ENCODE results near the gene WDR37.
"Not testable (repeated sequence)": the region's sequence is repeated elsewhere in the genome, so short reads cannot be mapped to it uniquely, and the experiment has no call there.

WDR37 gene

GRCh38 chr10:1064964-1065247 lies 8.7 kb downstream of the WDR37 start:
- in situ Hi-C loops (cut with HindIII; ENCODE audit: low sequenced_read_pairs) = no loop called here

DNA sequence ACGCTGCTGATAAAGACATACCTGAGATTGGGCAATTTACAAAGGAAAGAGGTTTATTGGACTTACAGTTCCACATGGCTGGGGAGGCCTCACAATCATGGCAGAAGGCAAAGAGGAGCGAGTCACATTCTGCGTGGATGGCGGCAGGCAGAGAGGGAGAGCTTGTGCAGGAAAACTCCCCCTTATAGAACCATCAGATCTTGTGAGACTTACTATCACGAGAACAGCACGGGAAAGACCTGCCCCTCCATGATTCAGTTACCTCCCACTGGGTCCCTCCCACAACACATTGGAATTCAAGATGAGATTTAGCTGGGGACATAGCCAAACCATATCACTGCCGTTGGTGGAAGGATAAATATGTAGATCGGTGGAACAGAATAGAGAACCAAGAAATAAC lies 10.5 kb downstream of the WDR37 start:
- DNase-seq (ENCODE audit: low read depth); H3K4me3 ChIP-seq (ENCODE audit: low read depth, low read length); in situ Hi-C loops (cut with HindIII; ENCODE audit: low sequenced_read_pairs): not testable (repeated sequence)

More at GRCh38 chr10:1064964-1065247, 8.7 kb downstream of the WDR37 start:
- DNase-seq (ENCODE audit: low read depth) = no peak
- TF ChIP-seq CTCF (IDR thresholded peaks at IDR 0.05; ENCODE audit: low read depth, low read length, missing control alignments) = no peak
- H3K4me3 ChIP-seq (ENCODE audit: low read depth, low read length) = no peak overlapping the region

DNA sequence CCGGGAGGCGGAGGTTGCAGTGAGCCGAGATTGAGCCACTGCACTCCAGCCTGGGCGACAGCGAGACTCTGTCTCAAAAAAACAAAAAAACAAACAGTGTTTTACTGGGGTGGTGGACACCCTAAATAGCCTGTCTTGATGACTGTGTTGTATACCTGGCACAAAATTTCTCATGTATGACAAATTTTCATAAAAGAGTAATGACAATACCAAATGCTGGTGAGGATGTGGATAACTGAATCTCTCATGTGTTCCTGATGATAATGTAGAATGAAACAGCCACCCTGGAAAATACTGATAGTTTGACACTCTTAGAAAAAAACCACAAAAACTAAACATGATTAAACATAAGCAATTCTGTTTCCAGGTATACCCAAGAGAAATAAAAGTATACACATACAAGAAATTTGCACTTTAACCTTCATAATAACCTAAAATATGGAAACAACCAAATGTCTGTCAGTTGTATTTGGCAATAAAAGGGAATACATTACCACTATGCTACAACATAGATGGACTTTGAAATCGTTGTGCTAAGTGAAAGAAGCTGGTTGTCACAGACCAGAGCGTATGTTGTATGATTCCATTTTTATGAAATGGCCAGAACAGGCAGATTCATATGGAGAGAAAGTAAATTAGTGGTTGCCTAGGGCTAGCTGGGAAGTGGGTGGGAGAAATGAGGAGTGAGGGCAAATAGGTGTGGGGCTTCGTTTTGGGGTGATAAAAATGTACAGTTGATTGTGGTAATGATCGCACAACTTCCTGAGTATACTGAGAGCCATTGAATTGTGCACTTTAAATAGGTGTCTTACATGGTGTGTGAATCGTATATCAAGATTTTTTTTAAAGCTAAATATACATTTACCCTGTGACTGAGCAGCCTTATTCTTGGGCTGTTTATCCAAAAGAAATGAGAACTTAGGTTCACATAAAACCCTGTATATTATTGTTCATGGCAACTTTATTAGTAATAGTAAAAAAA lies 12.5 kb downstream of the WDR37 start:
- no peak for DNase-seq (ENCODE audit: low read depth)
- no peak overlapping the region for H3K4me3 ChIP-seq (ENCODE audit: low read depth, low read length)
- no peak for TF ChIP-seq CTCF (IDR thresholded peaks at IDR 0.05; ENCODE audit: low read depth, low read length, missing control alignments)
- in situ Hi-C loops (cut with HindIII; ENCODE audit: low sequenced_read_pairs) = no loop called here

GRCh38 chr10:1070919-1071318 lies 14.7 kb downstream of the WDR37 start:
- H3K4me3 ChIP-seq (ENCODE audit: low read depth, low read length) = no peak overlapping the region
- in situ Hi-C loops (cut with HindIII; ENCODE audit: low sequenced_read_pairs) = no loop called here
- no peak for DNase-seq (ENCODE audit: low read depth)
- TF ChIP-seq CTCF (IDR thresholded peaks at IDR 0.05; ENCODE audit: low read depth, low read length, missing control alignments) = no peak

DNA sequence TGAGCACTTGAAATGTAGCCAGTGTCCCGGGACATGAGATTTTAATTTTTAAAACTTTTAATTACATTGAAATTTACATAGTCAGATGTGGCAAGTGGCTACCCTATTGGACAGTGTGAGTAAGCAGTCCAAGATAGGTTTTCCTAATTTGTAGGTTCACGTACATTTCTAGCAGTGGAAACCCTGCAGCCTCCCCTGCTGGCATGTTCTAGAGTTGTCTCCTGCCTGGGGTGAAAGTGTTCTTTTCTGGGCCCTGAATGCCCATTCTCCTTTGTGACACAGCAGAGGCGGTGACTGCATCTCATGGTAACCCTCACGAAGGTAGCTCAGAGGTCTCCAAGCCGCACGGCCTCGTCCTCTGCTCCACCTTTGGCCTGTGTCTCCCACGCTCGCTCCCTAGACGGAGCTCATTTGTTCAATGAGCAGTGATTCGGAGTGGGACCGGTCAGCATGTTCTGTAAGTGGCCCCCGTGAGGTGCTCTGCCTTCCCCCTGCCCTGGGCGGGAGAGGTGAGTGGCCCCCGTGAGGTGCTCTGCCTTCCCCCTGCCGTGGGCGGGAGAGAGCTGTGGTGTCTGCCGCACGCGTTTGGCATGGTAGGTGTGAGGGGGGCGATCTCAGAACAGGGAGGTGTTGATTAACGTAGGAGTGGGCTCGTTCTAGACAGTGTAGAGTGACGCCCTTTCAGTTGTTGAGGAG lies 18.0 kb downstream of the WDR37 start:
- in situ Hi-C loops (cut with HindIII; ENCODE audit: low sequenced_read_pairs) = no loop called here
- no peak for TF ChIP-seq CTCF (IDR thresholded peaks at IDR 0.05; ENCODE audit: low read depth, low read length, missing control alignments)
- H3K4me3 ChIP-seq (ENCODE audit: low read depth, low read length) = no peak overlapping the region
- no peak for DNase-seq (ENCODE audit: low read depth)

GRCh38 chr10:1074748-1075308 lies 18.6 kb downstream of the WDR37 start:
- in situ Hi-C loops (cut with HindIII; ENCODE audit: low sequenced_read_pairs) = no loop called here
- peak; percentile 21 for TF ChIP-seq CTCF (IDR thresholded peaks at IDR 0.05; ENCODE audit: low read depth, low read length, missing control alignments)
- no peak for DNase-seq (ENCODE audit: low read depth)
- no peak overlapping the region for H3K4me3 ChIP-seq (ENCODE audit: low read depth, low read length)

DNA sequence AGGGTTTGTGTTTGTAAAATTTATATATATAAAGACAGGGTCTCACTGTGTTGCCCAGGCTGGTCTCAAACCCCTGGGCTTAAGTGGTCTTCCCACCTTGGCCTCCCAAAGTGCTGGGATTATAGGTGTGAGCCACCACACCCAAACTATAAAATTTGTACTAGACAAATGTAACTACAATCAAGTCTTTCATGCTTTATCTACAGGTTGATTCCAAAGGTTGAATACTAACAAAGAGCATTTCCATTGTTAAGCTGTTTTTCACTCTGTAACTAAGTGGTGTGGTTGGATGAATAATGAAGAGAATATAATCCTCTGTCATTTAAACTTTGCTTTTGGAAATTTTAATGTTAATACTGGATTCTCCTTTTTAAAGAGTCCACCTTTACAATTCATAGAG lies 22.5 kb downstream of the WDR37 start:
- in situ Hi-C loops (cut with HindIII; ENCODE audit: low sequenced_read_pairs) = no loop called here
- DNase-seq (ENCODE audit: low read depth) = no peak
- TF ChIP-seq CTCF (IDR thresholded peaks at IDR 0.05; ENCODE audit: low read depth, low read length, missing control alignments) = no peak
- no peak overlapping the region for H3K4me3 ChIP-seq (ENCODE audit: low read depth, low read length)

Measured in astrocyte of the cerebellum (primary cell).